Calu3 (cell line): ENCODE measurements around the gene C10orf90. TPM values are rescaled to one million over a fixed set of nuclear protein-coding genes. Genes with fewer than 3 reads are reported as not detected.

Source experiments
- BruUV-seq: library from RNA; stranded (reverse); fragments of 400-500 nt; replicated peaks from 2 replicates; lab custom pipeline; 2021; lab: Mats Ljungman, UMichigan
- CTCF ChIA-PET: fragments of 300-600 bp; sonication (Branson Sonifier 250); formaldehyde crosslinking; loops from one replicate; lab custom pipeline; 2022; ENCODE audit warnings: antibody characterized with exemption; lab: Charles Lee
- DNase-seq: peaks from one replicate; pipeline ENCODE4 v3.0.0; 2022
- H3K27ac Mint-ChIP-seq: one replicate; pipeline ENCODE4 v1.8.0; 2022; ENCODE audit warnings: mixed read lengths; ENCODE audit not compliant: unreplicated experiment
- H3K27me3 Mint-ChIP-seq: one replicate; pipeline ENCODE4 v1.8.0; 2022; ENCODE audit warnings: mixed read lengths; ENCODE audit not compliant: unreplicated experiment
- H3K36me3 Mint-ChIP-seq: one replicate; pipeline ENCODE4 v1.8.0; 2022; ENCODE audit warnings: mild to moderate bottlenecking, moderate library complexity, mixed read lengths; ENCODE audit not compliant: insufficient read depth, unreplicated experiment
- H3K4me1 Mint-ChIP-seq: one replicate; pipeline ENCODE4 v1.8.0; 2022; ENCODE audit warnings: mild to moderate bottlenecking, low read depth, mixed read lengths; ENCODE audit not compliant: unreplicated experiment
- H3K4me3 Mint-ChIP-seq: one replicate; pipeline ENCODE4 v1.8.0; 2022; ENCODE audit warnings: mild to moderate bottlenecking, low read depth, moderate library complexity, mixed read lengths; ENCODE audit not compliant: unreplicated experiment
- H3K9me3 Mint-ChIP-seq: one replicate; pipeline ENCODE4 v1.8.0; 2022; ENCODE audit warnings: low read depth, mixed read lengths; ENCODE audit not compliant: unreplicated experiment
- intact Hi-C: fragments of 100-400 bp; cut with micrococcal nuclease; formaldehyde crosslinking; loops from one replicate; pipeline ENCODE4 v1.10.0; 2022; ENCODE audit not compliant: unreplicated experiment
- total RNA-seq: library from RNA; stranded (reverse); gene quantifications from 2 replicates; pipeline ENCODE4 v1.2.3, GENCODE V29; 2022
- TF ChIP-seq, protein P1 (sequence below): fragments of 200-600 bp; IDR thresholded peaks from one replicate; pipeline ENCODE4 v1.8.0; 2022; ENCODE audit warnings: antibody characterized with exemption; ENCODE audit not compliant: unreplicated experiment

Gene C10orf90
- total RNA-seq, 1 experiment from 2014 or later = not detected

DNA sequence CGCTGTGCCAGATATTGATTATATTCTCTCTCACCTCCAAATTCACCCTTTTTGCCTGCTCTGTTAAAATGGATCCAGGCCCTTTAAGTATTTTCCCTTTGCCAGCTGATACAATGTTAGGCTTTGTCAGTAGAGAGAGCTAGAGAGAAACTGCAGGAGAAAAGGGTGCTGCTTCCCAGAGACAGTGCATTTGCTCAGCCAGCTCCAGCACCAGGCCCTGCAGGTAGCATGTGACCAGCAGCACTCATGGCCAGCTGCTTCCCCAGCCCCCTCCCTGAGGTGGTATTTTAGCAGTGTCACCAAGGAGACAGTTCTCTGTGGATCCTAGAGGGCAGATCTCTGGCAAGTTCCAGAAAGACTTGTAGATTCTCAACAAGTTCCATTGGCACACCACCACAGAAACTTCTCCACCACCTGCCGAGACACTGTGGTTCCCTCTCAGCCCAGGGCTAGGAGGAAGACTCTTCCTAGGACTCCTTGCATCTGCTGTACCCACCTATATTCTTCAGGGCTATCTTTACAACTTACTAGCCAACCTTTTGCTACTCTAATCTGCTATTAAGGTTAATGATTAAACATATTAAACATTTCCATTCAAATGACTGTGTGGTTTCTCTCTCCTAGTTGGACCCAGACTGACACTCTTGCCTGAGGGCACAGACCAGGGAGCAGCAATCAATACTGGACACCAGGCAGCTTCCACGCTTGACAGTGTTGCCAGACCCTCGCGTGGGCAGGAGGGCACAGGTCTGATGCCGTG is 246.6 kb downstream of the C10orf90 start:
- Mint-ChIP-seq H3K27me3 (peaks cover 23% of the 10 kb centered on the region), H3K4me3 (no peak overlapping the region), H3K36me3 (no peaks in the 10 kb centered on the region), H3K27ac (no peak overlapping the region), H3K9me3 (no peaks in the 10 kb centered on the region), H3K4me1 (peaks cover 7% of the 10 kb centered on the region)
- intact Hi-C loops = no loop called here
- no peak for DNase-seq
- TF ChIP-seq, protein P1, sequence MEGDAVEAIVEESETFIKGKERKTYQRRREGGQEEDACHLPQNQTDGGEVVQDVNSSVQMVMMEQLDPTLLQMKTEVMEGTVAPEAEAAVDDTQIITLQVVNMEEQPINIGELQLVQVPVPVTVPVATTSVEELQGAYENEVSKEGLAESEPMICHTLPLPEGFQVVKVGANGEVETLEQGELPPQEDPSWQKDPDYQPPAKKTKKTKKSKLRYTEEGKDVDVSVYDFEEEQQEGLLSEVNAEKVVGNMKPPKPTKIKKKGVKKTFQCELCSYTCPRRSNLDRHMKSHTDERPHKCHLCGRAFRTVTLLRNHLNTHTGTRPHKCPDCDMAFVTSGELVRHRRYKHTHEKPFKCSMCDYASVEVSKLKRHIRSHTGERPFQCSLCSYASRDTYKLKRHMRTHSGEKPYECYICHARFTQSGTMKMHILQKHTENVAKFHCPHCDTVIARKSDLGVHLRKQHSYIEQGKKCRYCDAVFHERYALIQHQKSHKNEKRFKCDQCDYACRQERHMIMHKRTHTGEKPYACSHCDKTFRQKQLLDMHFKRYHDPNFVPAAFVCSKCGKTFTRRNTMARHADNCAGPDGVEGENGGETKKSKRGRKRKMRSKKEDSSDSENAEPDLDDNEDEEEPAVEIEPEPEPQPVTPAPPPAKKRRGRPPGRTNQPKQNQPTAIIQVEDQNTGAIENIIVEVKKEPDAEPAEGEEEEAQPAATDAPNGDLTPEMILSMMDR = no peak
- CTCF ChIA-PET = no interaction called here
- BruUV-seq = no TSS peak

DNA sequence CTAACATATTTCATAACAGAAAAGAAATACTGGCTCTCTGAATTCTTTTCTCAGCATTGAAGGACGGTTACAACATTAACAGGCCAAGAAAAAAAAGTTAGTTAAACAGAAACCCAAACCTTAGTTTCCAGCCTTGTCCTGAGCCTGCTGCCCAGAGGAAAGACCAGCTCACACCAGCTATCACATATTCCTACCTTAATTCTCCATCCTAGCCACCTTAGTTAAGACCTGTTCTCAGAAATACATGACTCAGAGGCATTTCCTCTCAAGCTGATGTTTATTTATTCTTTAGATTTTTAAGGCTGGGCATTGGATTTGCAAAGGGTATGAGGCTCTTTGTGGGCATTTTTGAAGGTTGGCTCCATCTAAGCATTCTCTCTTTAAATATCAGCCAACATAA is 247.9 kb downstream of the C10orf90 start:
- intact Hi-C loops = no loop called here
- no TSS peak for BruUV-seq
- Mint-ChIP-seq H3K4me3 (no peak overlapping the region), H3K4me1 (peaks cover 7% of the 10 kb centered on the region), H3K27ac (no peak overlapping the region), H3K9me3 (no peaks in the 10 kb centered on the region), H3K36me3 (no peaks in the 10 kb centered on the region), H3K27me3 (peaks cover 21% of the 10 kb centered on the region)
- CTCF ChIA-PET = no interaction called here
- no peak for DNase-seq
- TF ChIP-seq, protein P1 = no peak

DNA sequence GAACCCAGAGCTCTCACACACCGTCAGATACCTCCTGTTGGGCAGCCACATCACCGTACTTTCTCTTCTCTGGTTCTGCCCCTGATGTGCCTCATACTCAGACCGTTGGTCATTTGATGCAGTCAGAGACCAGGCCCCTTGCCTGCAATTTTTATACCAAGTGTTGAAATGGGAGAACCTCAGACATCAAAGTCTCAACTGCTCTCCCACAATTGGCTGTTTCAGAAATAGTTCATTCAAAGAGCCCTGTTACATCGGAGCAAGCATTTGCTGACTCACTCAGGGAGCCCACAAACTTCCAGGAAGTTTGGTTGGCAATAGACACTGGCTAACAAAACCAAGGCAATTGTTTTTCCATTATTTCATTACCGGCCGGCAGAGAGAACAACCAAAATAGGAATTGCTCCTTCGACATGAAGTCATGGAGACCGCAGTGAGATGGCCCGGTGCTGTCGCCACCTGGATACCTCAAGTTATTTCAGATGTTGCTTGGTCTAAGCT is 248.7 kb downstream of the C10orf90 start:
- BruUV-seq = no TSS peak
- no peak overlapping the region for H3K27ac Mint-ChIP-seq
- CTCF ChIA-PET = no interaction called here
- peaks cover 7% of the 10 kb centered on the region for H3K4me1 Mint-ChIP-seq
- no peaks in the 10 kb centered on the region for H3K9me3 Mint-ChIP-seq
- no peak for DNase-seq
- TF ChIP-seq, protein P1 = no peak
- intact Hi-C loops = no loop called here
- H3K27me3 Mint-ChIP-seq = peaks cover 13% of the 10 kb centered on the region
- no peaks in the 10 kb centered on the region for H3K36me3 Mint-ChIP-seq
- no peak overlapping the region for H3K4me3 Mint-ChIP-seq

DNA sequence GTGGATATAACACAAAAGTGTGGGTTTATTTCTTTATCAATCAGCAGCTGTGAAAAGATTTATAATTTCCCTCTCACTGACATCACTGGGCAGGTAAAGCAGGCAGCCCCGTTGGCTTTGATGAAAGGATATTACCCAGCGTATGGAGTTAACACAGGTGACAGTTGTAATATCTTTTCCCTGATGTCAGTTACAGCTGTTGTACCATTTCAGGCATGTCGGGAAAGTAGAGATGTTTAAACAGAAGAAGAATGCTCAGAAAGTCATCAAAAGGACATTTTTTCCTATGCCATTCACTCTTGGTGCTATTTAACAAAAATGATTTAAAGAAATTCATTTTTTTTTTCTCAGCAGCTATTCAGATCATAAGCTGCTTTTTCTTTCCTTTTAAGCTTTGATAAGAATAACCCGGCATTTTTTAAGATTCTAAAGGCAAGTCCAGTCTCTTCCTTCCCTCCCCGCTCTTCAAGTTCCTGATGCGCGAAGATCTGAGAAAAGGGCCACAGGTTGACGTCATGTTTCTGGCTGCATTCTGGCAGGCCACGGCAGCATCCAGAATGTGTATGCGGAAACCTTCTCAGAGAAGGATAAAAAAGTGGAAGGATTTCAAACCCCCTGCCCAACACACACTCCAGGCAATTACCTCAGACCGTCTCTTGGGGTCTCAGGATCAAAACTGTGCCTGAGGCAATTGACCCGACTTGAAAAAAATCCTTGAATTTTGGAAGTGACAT is 249.8 kb downstream of the C10orf90 start:
- no peaks in the 10 kb centered on the region for H3K36me3 Mint-ChIP-seq
- BruUV-seq = no TSS peak
- H3K27ac Mint-ChIP-seq = no peak overlapping the region
- intact Hi-C loops = no loop called here
- H3K4me3 Mint-ChIP-seq = no peak overlapping the region
- TF ChIP-seq, protein P1 = no peak
- CTCF ChIA-PET = no interaction called here
- H3K27me3 Mint-ChIP-seq = peaks cover 9% of the 10 kb centered on the region
- no peaks in the 10 kb centered on the region for H3K9me3 Mint-ChIP-seq
- H3K4me1 Mint-ChIP-seq = peaks cover 7% of the 10 kb centered on the region
- DNase-seq = no peak
